Liver (tissue), 9 donors: ENCODE measurements around the gene ATF7IP. TPM values are rescaled to one million over a fixed set of nuclear protein-coding genes. Genes with fewer than 3 reads are reported as not detected.

ENCODE experiments used
- DNase-seq: peaks from one replicate; pipeline ENCODE4 v3.0.0-alpha.2; 2017; ENCODE audit warnings: low spot score
- H3K27ac ChIP-seq, 2 donors: one replicate each; pipeline ENCODE4 v1.7.0; 2013; ENCODE audit warnings: inconsistent platforms in 2 of 2, low read length in 2 of 2, control low read depth in 1 of 2, low read depth in 1 of 2, mild to moderate bottlenecking in 1 of 2
- H3K27me3 ChIP-seq, 4 donors: one replicate each; pipeline versions ENCODE4 v1.6.1 to v1.7.0; 2013; ENCODE audit warnings: low read length in 3 of 4, inconsistent platforms in 1 of 4, mild to moderate bottlenecking in 1 of 4, moderate library complexity in 1 of 4; ENCODE audit not compliant: control insufficient read depth in 4 of 4, insufficient read depth in 4 of 4
- H3K36me3 ChIP-seq, 4 donors: one replicate each; pipeline versions ENCODE4 v1.6.1 to v1.7.0; 2013; ENCODE audit warnings: low read length in 3 of 4, mild to moderate bottlenecking in 3 of 4, low read depth in 1 of 4, moderate library complexity in 1 of 4; ENCODE audit not compliant: control insufficient read depth in 4 of 4, insufficient read depth in 3 of 4
- H3K4me1 ChIP-seq, 4 donors: one replicate each; pipeline versions ENCODE4 v1.6.1 to v1.7.0; 2013; ENCODE audit warnings: low read length in 3 of 4, mild to moderate bottlenecking in 3 of 4, moderate library complexity in 1 of 4; ENCODE audit not compliant: control insufficient read depth in 4 of 4, insufficient read depth in 4 of 4
- H3K4me3 ChIP-seq, 3 donors: one replicate each; pipeline versions ENCODE4 v1.6.1 to v1.7.0; 2013; ENCODE audit warnings: low read length in 3 of 3, control low read depth in 1 of 3, low read depth in 1 of 3, mild to moderate bottlenecking in 1 of 3
- H3K9ac ChIP-seq, 2 donors: one replicate each; pipeline ENCODE4 v1.7.0; 2013; ENCODE audit warnings: low read length in 2 of 2, mild to moderate bottlenecking in 2 of 2, moderate library complexity in 2 of 2, control low read depth in 1 of 2, low read depth in 1 of 2
- H3K9me3 ChIP-seq, 4 donors: one replicate each; pipeline versions ENCODE4 v1.6.1 to v1.7.0; 2013; ENCODE audit warnings: low read length in 3 of 4; ENCODE audit not compliant: control insufficient read depth in 4 of 4
- ATF3 ChIP-seq: IDR thresholded peaks from 2 replicates; pipeline ENCODE4 v1.6.1; 2016; ENCODE audit warnings: antibody characterized with exemption
- CTCF ChIP-seq: fragments of 150-350 bp; IDR thresholded peaks from 2 replicates; pipeline ENCODE4 v1.5.1; 2017; ENCODE audit warnings: improper control_type of control experiment, low read depth, low read length; ENCODE audit not compliant: missing input control
- EGR1 ChIP-seq, 2 donors: IDR thresholded peaks; 2 replicates each; pipeline ENCODE4 v1.6.1; 2016 to 2018; ENCODE audit warnings: antibody characterized with exemption in 2 of 2, low read depth in 2 of 2
- FOXA1 ChIP-seq: IDR thresholded peaks from 2 replicates; pipeline ENCODE4 v1.6.1; 2016; ENCODE audit warnings: antibody characterized with exemption
- FOXA2 ChIP-seq: IDR thresholded peaks from 2 replicates; pipeline ENCODE4 v1.6.1; 2016; ENCODE audit warnings: antibody characterized with exemption
- GABPA ChIP-seq, 2 donors: IDR thresholded peaks in 1 of 2; conservative IDR thresholded peaks in 1 of 2; 2 replicates each; pipeline ENCODE4 v1.6.1; 2016; ENCODE audit warnings: antibody characterized with exemption in 2 of 2, mild to moderate bottlenecking in 1 of 2, moderate library complexity in 1 of 2
- HNF4A ChIP-seq, 2 donors: conservative IDR thresholded peaks; 2 replicates each; pipeline ENCODE4 v1.6.1; 2016; ENCODE audit warnings: antibody characterized with exemption in 2 of 2, mild to moderate bottlenecking in 2 of 2
- HNF4G ChIP-seq: IDR thresholded peaks from 2 replicates; pipeline ENCODE4 v1.6.1; 2016; ENCODE audit warnings: antibody characterized with exemption
- JUND ChIP-seq, 2 donors: IDR thresholded peaks; 2 replicates each; pipeline ENCODE4 v1.6.1; 2016; ENCODE audit warnings: antibody characterized with exemption in 2 of 2
- MAX ChIP-seq: IDR thresholded peaks from 2 replicates; pipeline ENCODE4 v1.6.1; 2016; ENCODE audit warnings: antibody characterized with exemption
- NR2F2 ChIP-seq: IDR thresholded peaks from 2 replicates; pipeline ENCODE4 v1.6.1; 2016; ENCODE audit warnings: antibody characterized with exemption
- RAD21 ChIP-seq, 2 donors: IDR thresholded peaks; 2 replicates each; pipeline ENCODE4 v1.6.1; 2016; ENCODE audit warnings: antibody characterized with exemption in 2 of 2, mild to moderate bottlenecking in 2 of 2
- REST ChIP-seq: IDR thresholded peaks from 2 replicates; pipeline ENCODE4 v1.6.1; 2016; ENCODE audit warnings: antibody characterized with exemption, mild to moderate bottlenecking
- SP1 ChIP-seq: IDR thresholded peaks from 2 replicates; pipeline ENCODE4 v1.6.1; 2018; ENCODE audit warnings: antibody characterized with exemption, mild to moderate bottlenecking
- TAF1 ChIP-seq: conservative IDR thresholded peaks from 2 replicates; pipeline ENCODE4 v1.6.1; 2016; ENCODE audit warnings: antibody characterized with exemption, mild to moderate bottlenecking
- YY1 ChIP-seq: IDR thresholded peaks from 2 replicates; pipeline ENCODE4 v1.6.1; 2016; ENCODE audit warnings: antibody characterized with exemption, mild to moderate bottlenecking
- ZBTB33 ChIP-seq: IDR thresholded peaks from 2 replicates; pipeline ENCODE4 v1.6.1; 2016; ENCODE audit warnings: antibody characterized with exemption
- WGBS: extraction: QIAGEN DNeasy Blood & Tissue Kit; methylation state at CpG from one replicate; pipeline ENCODE4 v1.1.7; 2013; 5-methylcytosine and 5-hydroxymethylcytosine counted together
- polyA plus RNA-seq, 2 donors: library from polyadenylated mRNA; stranded (reverse) in 1 of 2; unstranded in 1 of 2; fragments of 200-250 nt in 1 of 2; fragments of >200 nt in 1 of 2; fragmentation: Nextera tagmentation in 1 of 2; extraction: Ambion mirVana in 1 of 2; gene quantifications; one replicate each; pipeline versions ENCODE4 v1.2.1 to v1.2.3, GENCODE V29; 2013 to 2015
- total RNA-seq, 2 donors: library from RNA; depleted of rRNA; stranded (reverse); fragments of >200 nt; gene quantifications; one replicate each; pipeline ENCODE4 v1.2.3, GENCODE V29; 2014
- donor health status: healthy.
- donor health status: healthy.
- donor health status: healthy.
- donor health status: healthy.
- donor health status: healthy.

ATF7IP gene
- total and polyA plus RNA-seq, 4 donors, result 3.9 to 25.6 (median 19.9) TPM

- TF ChIP-seq CTCF (no peak), HNF4G (peak; percentile 84), FOXA2 (peak; percentile 63), FOXA1 (peak; percentile 12), ATF3 (peak; percentile 53)
Observed at GRCh38 chr12:14384783-14385638, 19.5 kb downstream of the ATF7IP start (continued).

GRCh38 chr12:14387219-14387871 is 21.9 kb downstream of the ATF7IP start:
- TF ChIP-seq GABPA (IDR thresholded peaks at IDR 0.05 in 1 of 2, conservative IDR thresholded peaks at IDR 0.05 in 1 of 2) (no peak), RAD21 (IDR thresholded peaks at IDR 0.05) (no peak), HNF4G (no peak), FOXA2 (no peak), JUND (IDR thresholded peaks at IDR 0.05) (no peak), TAF1 (no peak), REST (no peak), SP1 (no peak), ZBTB33 (no peak), ATF3 (no peak), NR2F2 (no peak), HNF4A (conservative IDR thresholded peaks at IDR 0.05) (no peak), MAX (no peak), EGR1 (IDR thresholded peaks at IDR 0.05; ENCODE audit: low read depth in 2 of 2) (no peak), CTCF (no peak), YY1 (no peak)
- Histone ChIP-seq H3K27ac (no peak overlapping the region), H3K27me3 (no peaks in the 10 kb centered on the region), H3K4me1 (peaks cover 5 to 42% (median 24%) of the 10 kb centered on the region in 4 donors), H3K9ac (peak overlapping the region in 1 of 2 donors; percentile 19), H3K4me3 (no peak overlapping the region), H3K9me3 (no peaks in the 10 kb centered on the region), H3K36me3 (no peaks in the 10 kb centered on the region)
- DNase-seq, result no peak
- 58% methylated on average over 3 of the region's 3 CpGs for WGBS
